H9 (cell line): ENCODE measurements around the gene NFE2. TPM values are rescaled to one million over a fixed set of nuclear protein-coding genes. Genes with fewer than 3 reads are reported as not detected.

Source experiments
- DNase-seq: peaks from one replicate; pipeline ENCODE4 v3.0.0-alpha.2; 2017
- H2AFZ ChIP-seq: one replicate; pipeline ENCODE4 v1.6.1; 2013; ENCODE audit warnings: mild to moderate bottlenecking, low read length, control low read depth, moderate library complexity
- H2AK5ac ChIP-seq: 2 replicates; pipeline ENCODE4 v1.6.1; 2013; ENCODE audit warnings: low read length, control low read depth, mixed read lengths; ENCODE audit not compliant: insufficient read length
- H2BK120ac ChIP-seq: one replicate; pipeline ENCODE4 v1.6.1; 2013; ENCODE audit warnings: low read depth, mild to moderate bottlenecking, low read length, control low read depth, inconsistent platforms; ENCODE audit not compliant: poor library complexity, severe bottlenecking
- H2BK12ac ChIP-seq: 2 replicates; pipeline ENCODE4 v1.6.1; 2013; ENCODE audit warnings: low read length, control low read depth, mixed read lengths, low read depth; ENCODE audit not compliant: insufficient read length
- H2BK15ac ChIP-seq: 2 replicates; pipeline ENCODE4 v1.6.1; 2013; ENCODE audit warnings: low read depth, low read length, control low read depth
- H2BK20ac ChIP-seq: one replicate; pipeline ENCODE4 v1.6.1; 2013; ENCODE audit warnings: low read depth, mild to moderate bottlenecking, low read length, control low read depth, inconsistent platforms; ENCODE audit not compliant: poor library complexity, severe bottlenecking
- H2BK5ac ChIP-seq: 2 replicates; pipeline ENCODE4 v1.6.1; 2013; ENCODE audit warnings: low read length, control low read depth, mixed read lengths; ENCODE audit not compliant: insufficient read length
- H3K14ac ChIP-seq: 2 replicates; pipeline ENCODE4 v1.6.1; 2013; ENCODE audit warnings: low read length, control low read depth; ENCODE audit not compliant: insufficient read depth
- H3K18ac ChIP-seq: 2 replicates; pipeline ENCODE4 v1.6.1; 2013; ENCODE audit warnings: low read depth, mild to moderate bottlenecking, mixed read lengths, low read length, control low read depth; ENCODE audit not compliant: insufficient read length
- H3K23ac ChIP-seq: 2 replicates; pipeline ENCODE4 v1.6.1; 2013; ENCODE audit warnings: low read length, control low read depth, mixed read lengths, low read depth; ENCODE audit not compliant: insufficient read length
- H3K23me2 ChIP-seq: 2 replicates; pipeline ENCODE4 v1.6.1; 2013; ENCODE audit warnings: low read depth, mild to moderate bottlenecking, mixed read lengths, low read length, control low read depth; ENCODE audit not compliant: insufficient read length, poor library complexity, severe bottlenecking
- H3K27ac ChIP-seq: 2 replicates; pipeline ENCODE4 v1.5.1; 2013; ENCODE audit warnings: low read length, control low read depth, mixed read lengths, low read depth; ENCODE audit not compliant: insufficient read length
- H3K27me3 ChIP-seq: 2 replicates; pipeline ENCODE4 v1.6.1; 2013; ENCODE audit warnings: low read length, control low read depth, inconsistent platforms; ENCODE audit not compliant: insufficient read depth
- H3K4ac ChIP-seq: 2 replicates; pipeline ENCODE4 v1.6.1; 2013; ENCODE audit warnings: low read depth, mild to moderate bottlenecking, control low read depth, inconsistent platforms, low read length, moderate library complexity
- H3K4me1 ChIP-seq: 2 replicates; pipeline ENCODE4 v1.6.1; 2013; ENCODE audit warnings: low read length, control low read depth, inconsistent platforms; ENCODE audit not compliant: insufficient read depth
- H3K4me2 ChIP-seq: 2 replicates; pipeline ENCODE4 v1.6.1; 2013; ENCODE audit warnings: low read length, control low read depth, mixed read lengths; ENCODE audit not compliant: insufficient read length, insufficient read depth
- H3K56ac ChIP-seq: 2 replicates; pipeline ENCODE4 v1.6.1; 2013; ENCODE audit warnings: low read depth, mild to moderate bottlenecking, mixed read lengths, low read length, control low read depth; ENCODE audit not compliant: insufficient read length
- H3K79me1 ChIP-seq: 2 replicates; pipeline ENCODE4 v1.6.1; 2013; ENCODE audit warnings: low read depth, mild to moderate bottlenecking, moderate library complexity, low read length, control low read depth, inconsistent platforms; ENCODE audit not compliant: insufficient read depth, poor library complexity, severe bottlenecking
- H3K79me2 ChIP-seq: 2 replicates; pipeline ENCODE4 v1.6.1; 2013; ENCODE audit warnings: low read length, control low read depth, inconsistent platforms; ENCODE audit not compliant: insufficient read depth
- H3K9ac ChIP-seq: 2 replicates; pipeline ENCODE4 v1.6.1; 2013; ENCODE audit warnings: low read length, control low read depth, mixed read lengths; ENCODE audit not compliant: insufficient read length; ENCODE audit errors: extremely low read depth
- H3K9me3 ChIP-seq: one replicate; pipeline ENCODE4 v1.6.1; 2013; ENCODE audit warnings: low read depth, low read length, inconsistent platforms; ENCODE audit not compliant: control insufficient read depth
- H3T11ph ChIP-seq: one replicate; pipeline ENCODE4 v1.6.1; 2013; ENCODE audit warnings: mild to moderate bottlenecking, low read length, control low read depth, inconsistent platforms
- H4K20me1 ChIP-seq: one replicate; pipeline ENCODE4 v1.6.1; 2013; ENCODE audit not compliant: control insufficient read depth, insufficient read length, insufficient read depth
- H4K5ac ChIP-seq: 2 replicates; pipeline ENCODE4 v1.6.1; 2013; ENCODE audit warnings: low read depth, mild to moderate bottlenecking, mixed read lengths, low read length, control low read depth; ENCODE audit not compliant: insufficient read length
- H4K8ac ChIP-seq: replicated peaks from 2 replicates; pipeline ENCODE4 v1.6.1; 2013; ENCODE audit warnings: low read length, control low read depth, mixed read lengths, low read depth; ENCODE audit not compliant: insufficient read length
- H4K91ac ChIP-seq: 2 replicates; pipeline ENCODE4 v1.6.1; 2013; ENCODE audit warnings: low read depth, mild to moderate bottlenecking, moderate library complexity, mixed read lengths, low read length, control low read depth; ENCODE audit not compliant: insufficient read length
- H3K27ac Mint-ChIP-seq, 3 experiments: 2 replicates in 2 of 3; 3 replicates in 1 of 3; pipeline ENCODE4 v1.8.0; 2020 to 2021; ENCODE audit warnings: mixed read lengths in 3 of 3, mild to moderate bottlenecking in 1 of 3, moderate library complexity in 1 of 3
- H3K27me3 Mint-ChIP-seq: 2 replicates; pipeline ENCODE4 v1.8.0; 2021; ENCODE audit warnings: low read depth, mild to moderate bottlenecking, moderate library complexity, mixed read lengths
- H3K36me3 Mint-ChIP-seq, 3 experiments: 2 replicates in 2 of 3; 3 replicates in 1 of 3; pipeline ENCODE4 v1.8.0; 2020 to 2021; ENCODE audit warnings: low read depth in 3 of 3, mixed read lengths in 3 of 3; ENCODE audit not compliant: insufficient read depth in 1 of 3
- H3K4me1 Mint-ChIP-seq, 2 experiments: 2 replicates each; pipeline ENCODE4 v1.8.0; 2020; ENCODE audit warnings: mixed read lengths in 2 of 2
- H3K4me3 Mint-ChIP-seq, 2 experiments: 2 replicates in 1 of 2; 3 replicates in 1 of 2; pipeline ENCODE4 v1.8.0; 2020 to 2021; ENCODE audit warnings: mild to moderate bottlenecking in 2 of 2, mixed read lengths in 2 of 2, moderate library complexity in 1 of 2
- H3K9me3 Mint-ChIP-seq, 2 experiments: 2 replicates in 1 of 2; 3 replicates in 1 of 2; pipeline ENCODE4 v1.8.0; 2020; ENCODE audit warnings: mild to moderate bottlenecking in 2 of 2, mixed read lengths in 2 of 2, moderate library complexity in 1 of 2
- WGBS: extraction: QIAGEN DNeasy Blood & Tissue Kit; methylation state at CpG from one replicate; pipeline ENCODE4 v1.1.7; 2013; ENCODE audit warnings: missing lambda C conversion rate, low lambda C conversion rate, mixed read lengths; ENCODE audit not compliant: insufficient read length; ENCODE audit errors: extremely low coverage; 5-methylcytosine and 5-hydroxymethylcytosine counted together
- total RNA-seq: library from RNA; stranded (reverse); gene quantifications from 2 replicates; pipeline ENCODE4 v1.2.1, GENCODE V29; 2021
- TF ChIP-seq, protein P1 (sequence below): fragments of 200-600 bp; sonication (generic); conservative IDR thresholded peaks from 3 replicates; pipeline ENCODE4 v1.8.0; 2021; ENCODE audit warnings: antibody characterized with exemption, mild to moderate bottlenecking

The NFE2 gene
- total RNA-seq, 1 experiment from 2014 or later, result 1.2 TPM

GRCh38 chr12:54292083-54292930, 8.5 kb downstream of the NFE2 start:
- Mint-ChIP-seq H3K27me3 (no peaks in the 10 kb centered on the region), H3K4me3 (no peak overlapping the region), H3K27ac (no peak overlapping the region), H3K9me3 (no peaks in the 10 kb centered on the region), H3K4me1 (peaks cover 3 to 6% of the 10 kb centered on the region in 2 experiments; a peak in 1 of 4 replicates), H3K36me3 (peaks cover 0 to 5% (median 0%) of the 10 kb centered on the region in 3 experiments; a peak in 2 of 7 replicates)
- Histone ChIP-seq H3K79me2 (no peaks in the 10 kb centered on the region), H3K27me3 (no peaks in the 10 kb centered on the region), H4K8ac (no peak overlapping the region), H2AK5ac (no peak overlapping the region), H3K14ac (no peak overlapping the region), H3K4me2 (no peak overlapping the region), H2BK12ac (no peak overlapping the region), H2BK5ac (no peak overlapping the region), H3K18ac (no peak overlapping the region), H3K9me3 (no peaks in the 10 kb centered on the region), H4K5ac (no peak overlapping the region), H4K91ac (no peak overlapping the region), H2BK20ac (no peak overlapping the region), H3K4me1 (no peaks in the 10 kb centered on the region), H2AFZ (no peak overlapping the region), H3K79me1 (no peaks in the 10 kb centered on the region), H3T11ph (no peak overlapping the region), H3K56ac (no peak overlapping the region), H3K9ac (no peak overlapping the region), H3K4ac (no peak overlapping the region), H4K20me1 (no peaks in the 10 kb centered on the region), H3K27ac (no peak overlapping the region), H3K23me2 (no peaks in the 10 kb centered on the region), H2BK120ac (no peak overlapping the region), H2BK15ac (no peak overlapping the region), H3K23ac (no peak overlapping the region)
- no peak for DNase-seq
- TF ChIP-seq, protein P1, sequence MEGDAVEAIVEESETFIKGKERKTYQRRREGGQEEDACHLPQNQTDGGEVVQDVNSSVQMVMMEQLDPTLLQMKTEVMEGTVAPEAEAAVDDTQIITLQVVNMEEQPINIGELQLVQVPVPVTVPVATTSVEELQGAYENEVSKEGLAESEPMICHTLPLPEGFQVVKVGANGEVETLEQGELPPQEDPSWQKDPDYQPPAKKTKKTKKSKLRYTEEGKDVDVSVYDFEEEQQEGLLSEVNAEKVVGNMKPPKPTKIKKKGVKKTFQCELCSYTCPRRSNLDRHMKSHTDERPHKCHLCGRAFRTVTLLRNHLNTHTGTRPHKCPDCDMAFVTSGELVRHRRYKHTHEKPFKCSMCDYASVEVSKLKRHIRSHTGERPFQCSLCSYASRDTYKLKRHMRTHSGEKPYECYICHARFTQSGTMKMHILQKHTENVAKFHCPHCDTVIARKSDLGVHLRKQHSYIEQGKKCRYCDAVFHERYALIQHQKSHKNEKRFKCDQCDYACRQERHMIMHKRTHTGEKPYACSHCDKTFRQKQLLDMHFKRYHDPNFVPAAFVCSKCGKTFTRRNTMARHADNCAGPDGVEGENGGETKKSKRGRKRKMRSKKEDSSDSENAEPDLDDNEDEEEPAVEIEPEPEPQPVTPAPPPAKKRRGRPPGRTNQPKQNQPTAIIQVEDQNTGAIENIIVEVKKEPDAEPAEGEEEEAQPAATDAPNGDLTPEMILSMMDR, result no peak
- no CpG with 5 or more reads among the region's 30 CpGs for WGBS
